H9 (cell line): ENCODE data around the gene MTOR. TPM values are rescaled to one million over a fixed set of nuclear protein-coding genes. Genes with fewer than 3 reads are reported as not detected.

ENCODE experiments used
- DNase-seq: peaks from one replicate; pipeline ENCODE4 v3.0.0-alpha.2; 2017
- H2AFZ ChIP-seq: one replicate; pipeline ENCODE4 v1.6.1; 2013; ENCODE audit warnings: mild to moderate bottlenecking, low read length, control low read depth, moderate library complexity
- H2AK5ac ChIP-seq: 2 replicates; pipeline ENCODE4 v1.6.1; 2013; ENCODE audit warnings: low read length, control low read depth, mixed read lengths; ENCODE audit not compliant: insufficient read length
- H2BK120ac ChIP-seq: one replicate; pipeline ENCODE4 v1.6.1; 2013; ENCODE audit warnings: low read depth, mild to moderate bottlenecking, low read length, control low read depth, inconsistent platforms; ENCODE audit not compliant: poor library complexity, severe bottlenecking
- H2BK12ac ChIP-seq: 2 replicates; pipeline ENCODE4 v1.6.1; 2013; ENCODE audit warnings: low read length, control low read depth, mixed read lengths, low read depth; ENCODE audit not compliant: insufficient read length
- H2BK15ac ChIP-seq: 2 replicates; pipeline ENCODE4 v1.6.1; 2013; ENCODE audit warnings: low read depth, low read length, control low read depth
- H2BK20ac ChIP-seq: one replicate; pipeline ENCODE4 v1.6.1; 2013; ENCODE audit warnings: low read depth, mild to moderate bottlenecking, low read length, control low read depth, inconsistent platforms; ENCODE audit not compliant: poor library complexity, severe bottlenecking
- H2BK5ac ChIP-seq: 2 replicates; pipeline ENCODE4 v1.6.1; 2013; ENCODE audit warnings: low read length, control low read depth, mixed read lengths; ENCODE audit not compliant: insufficient read length
- H3K14ac ChIP-seq: 2 replicates; pipeline ENCODE4 v1.6.1; 2013; ENCODE audit warnings: low read length, control low read depth; ENCODE audit not compliant: insufficient read depth
- H3K18ac ChIP-seq: 2 replicates; pipeline ENCODE4 v1.6.1; 2013; ENCODE audit warnings: low read depth, mild to moderate bottlenecking, mixed read lengths, low read length, control low read depth; ENCODE audit not compliant: insufficient read length
- H3K23ac ChIP-seq: 2 replicates; pipeline ENCODE4 v1.6.1; 2013; ENCODE audit warnings: low read length, control low read depth, mixed read lengths, low read depth; ENCODE audit not compliant: insufficient read length
- H3K23me2 ChIP-seq: 2 replicates; pipeline ENCODE4 v1.6.1; 2013; ENCODE audit warnings: low read depth, mild to moderate bottlenecking, mixed read lengths, low read length, control low read depth; ENCODE audit not compliant: insufficient read length, poor library complexity, severe bottlenecking
- H3K27ac ChIP-seq: 2 replicates; pipeline ENCODE4 v1.5.1; 2013; ENCODE audit warnings: low read length, control low read depth, mixed read lengths, low read depth; ENCODE audit not compliant: insufficient read length
- H3K27me3 ChIP-seq: 2 replicates; pipeline ENCODE4 v1.6.1; 2013; ENCODE audit warnings: low read length, control low read depth, inconsistent platforms; ENCODE audit not compliant: insufficient read depth
- H3K4ac ChIP-seq: 2 replicates; pipeline ENCODE4 v1.6.1; 2013; ENCODE audit warnings: low read depth, mild to moderate bottlenecking, control low read depth, inconsistent platforms, low read length, moderate library complexity
- H3K4me1 ChIP-seq: 2 replicates; pipeline ENCODE4 v1.6.1; 2013; ENCODE audit warnings: low read length, control low read depth, inconsistent platforms; ENCODE audit not compliant: insufficient read depth
- H3K4me2 ChIP-seq: 2 replicates; pipeline ENCODE4 v1.6.1; 2013; ENCODE audit warnings: low read length, control low read depth, mixed read lengths; ENCODE audit not compliant: insufficient read length, insufficient read depth
- H3K56ac ChIP-seq: 2 replicates; pipeline ENCODE4 v1.6.1; 2013; ENCODE audit warnings: low read depth, mild to moderate bottlenecking, mixed read lengths, low read length, control low read depth; ENCODE audit not compliant: insufficient read length
- H3K79me1 ChIP-seq: 2 replicates; pipeline ENCODE4 v1.6.1; 2013; ENCODE audit warnings: low read depth, mild to moderate bottlenecking, moderate library complexity, low read length, control low read depth, inconsistent platforms; ENCODE audit not compliant: insufficient read depth, poor library complexity, severe bottlenecking
- H3K79me2 ChIP-seq: 2 replicates; pipeline ENCODE4 v1.6.1; 2013; ENCODE audit warnings: low read length, control low read depth, inconsistent platforms; ENCODE audit not compliant: insufficient read depth
- H3K9ac ChIP-seq: 2 replicates; pipeline ENCODE4 v1.6.1; 2013; ENCODE audit warnings: low read length, control low read depth, mixed read lengths; ENCODE audit not compliant: insufficient read length; ENCODE audit errors: extremely low read depth
- H3K9me3 ChIP-seq: one replicate; pipeline ENCODE4 v1.6.1; 2013; ENCODE audit warnings: low read depth, low read length, inconsistent platforms; ENCODE audit not compliant: control insufficient read depth
- H3T11ph ChIP-seq: one replicate; pipeline ENCODE4 v1.6.1; 2013; ENCODE audit warnings: mild to moderate bottlenecking, low read length, control low read depth, inconsistent platforms
- H4K20me1 ChIP-seq: one replicate; pipeline ENCODE4 v1.6.1; 2013; ENCODE audit not compliant: control insufficient read depth, insufficient read length, insufficient read depth
- H4K5ac ChIP-seq: 2 replicates; pipeline ENCODE4 v1.6.1; 2013; ENCODE audit warnings: low read depth, mild to moderate bottlenecking, mixed read lengths, low read length, control low read depth; ENCODE audit not compliant: insufficient read length
- H4K8ac ChIP-seq: replicated peaks from 2 replicates; pipeline ENCODE4 v1.6.1; 2013; ENCODE audit warnings: low read length, control low read depth, mixed read lengths, low read depth; ENCODE audit not compliant: insufficient read length
- H4K91ac ChIP-seq: 2 replicates; pipeline ENCODE4 v1.6.1; 2013; ENCODE audit warnings: low read depth, mild to moderate bottlenecking, moderate library complexity, mixed read lengths, low read length, control low read depth; ENCODE audit not compliant: insufficient read length
- H3K27ac Mint-ChIP-seq, 3 experiments: 2 replicates in 2 of 3; 3 replicates in 1 of 3; pipeline ENCODE4 v1.8.0; 2020 to 2021; ENCODE audit warnings: mixed read lengths in 3 of 3, mild to moderate bottlenecking in 1 of 3, moderate library complexity in 1 of 3
- H3K27me3 Mint-ChIP-seq: 2 replicates; pipeline ENCODE4 v1.8.0; 2021; ENCODE audit warnings: low read depth, mild to moderate bottlenecking, moderate library complexity, mixed read lengths
- H3K36me3 Mint-ChIP-seq, 3 experiments: 2 replicates in 2 of 3; 3 replicates in 1 of 3; pipeline ENCODE4 v1.8.0; 2020 to 2021; ENCODE audit warnings: low read depth in 3 of 3, mixed read lengths in 3 of 3; ENCODE audit not compliant: insufficient read depth in 1 of 3
- H3K4me1 Mint-ChIP-seq, 2 experiments: 2 replicates each; pipeline ENCODE4 v1.8.0; 2020; ENCODE audit warnings: mixed read lengths in 2 of 2
- H3K4me3 Mint-ChIP-seq, 2 experiments: 2 replicates in 1 of 2; 3 replicates in 1 of 2; pipeline ENCODE4 v1.8.0; 2020 to 2021; ENCODE audit warnings: mild to moderate bottlenecking in 2 of 2, mixed read lengths in 2 of 2, moderate library complexity in 1 of 2
- H3K9me3 Mint-ChIP-seq, 2 experiments: 2 replicates in 1 of 2; 3 replicates in 1 of 2; pipeline ENCODE4 v1.8.0; 2020; ENCODE audit warnings: mild to moderate bottlenecking in 2 of 2, mixed read lengths in 2 of 2, moderate library complexity in 1 of 2
- WGBS: extraction: QIAGEN DNeasy Blood & Tissue Kit; methylation state at CpG from one replicate; pipeline ENCODE4 v1.1.7; 2013; ENCODE audit warnings: missing lambda C conversion rate, low lambda C conversion rate, mixed read lengths; ENCODE audit not compliant: insufficient read length; ENCODE audit errors: extremely low coverage; 5-methylcytosine and 5-hydroxymethylcytosine counted together
- total RNA-seq: library from RNA; stranded (reverse); gene quantifications from 2 replicates; pipeline ENCODE4 v1.2.1, GENCODE V29; 2021
- TF ChIP-seq, protein P1 (sequence below): fragments of 200-600 bp; sonication (generic); conservative IDR thresholded peaks from 3 replicates; pipeline ENCODE4 v1.8.0; 2021; ENCODE audit warnings: antibody characterized with exemption, mild to moderate bottlenecking

MTOR gene
- total RNA-seq, 1 experiment from 2014 or later: 67.5 TPM

DNA sequence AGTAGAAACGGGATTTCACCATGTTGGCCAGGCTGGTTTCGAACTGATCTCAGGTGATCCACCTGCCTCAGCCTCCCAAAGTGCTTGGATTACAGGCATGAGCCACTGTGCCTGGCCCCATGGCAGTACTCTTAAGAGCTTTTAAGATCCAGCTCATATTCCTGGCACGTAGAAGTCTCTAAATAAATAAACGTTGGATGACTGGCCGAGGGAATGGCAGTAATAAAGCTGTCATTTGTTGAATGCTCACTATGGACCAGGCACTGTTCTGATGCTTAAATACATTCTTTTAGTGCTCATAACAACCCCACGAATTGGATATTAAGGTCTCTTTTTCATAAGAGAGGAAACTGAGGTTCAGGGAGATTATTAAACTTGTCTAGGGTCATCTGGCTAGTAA is 31.5 kb upstream of the MTOR start:
- Histone ChIP-seq H3K4me2 (no peak overlapping the region), H3T11ph (no peak overlapping the region), H3K14ac (no peak overlapping the region), H3K79me2 (no peaks in the 10 kb centered on the region), H2AFZ (no peak overlapping the region), H3K23ac (no peak overlapping the region), H2BK5ac (no peak overlapping the region), H3K79me1 (no peaks in the 10 kb centered on the region), H3K18ac (no peak overlapping the region), H2BK120ac (no peak overlapping the region), H3K27me3 (no peaks in the 10 kb centered on the region), H4K8ac (no peak overlapping the region), H3K23me2 (no peaks in the 10 kb centered on the region), H4K91ac (no peak overlapping the region), H4K5ac (no peak overlapping the region), H3K27ac (no peak overlapping the region), H3K9me3 (no peaks in the 10 kb centered on the region), H2BK20ac (no peak overlapping the region), H3K9ac (no peak overlapping the region), H2BK15ac (no peak overlapping the region), H3K4me1 (no peaks in the 10 kb centered on the region; the same call in 1 of the 2 replicates), H3K56ac (no peak overlapping the region), H4K20me1 (no peaks in the 10 kb centered on the region), H2BK12ac (no peak overlapping the region), H2AK5ac (no peak overlapping the region), H3K4ac (no peak overlapping the region)
- no peak for DNase-seq
- Mint-ChIP-seq H3K27ac (no peak overlapping the region), H3K9me3 (no peaks in the 10 kb centered on the region; a peak in 1 of 5 replicates), H3K27me3 (no peaks in the 10 kb centered on the region), H3K36me3 (peaks cover 11 to 39% (median 15%) of the 10 kb centered on the region in 3 experiments), H3K4me1 (peaks cover 14 to 16% of the 10 kb centered on the region in 2 experiments), H3K4me3 (no peak overlapping the region)
- TF ChIP-seq, protein P1, sequence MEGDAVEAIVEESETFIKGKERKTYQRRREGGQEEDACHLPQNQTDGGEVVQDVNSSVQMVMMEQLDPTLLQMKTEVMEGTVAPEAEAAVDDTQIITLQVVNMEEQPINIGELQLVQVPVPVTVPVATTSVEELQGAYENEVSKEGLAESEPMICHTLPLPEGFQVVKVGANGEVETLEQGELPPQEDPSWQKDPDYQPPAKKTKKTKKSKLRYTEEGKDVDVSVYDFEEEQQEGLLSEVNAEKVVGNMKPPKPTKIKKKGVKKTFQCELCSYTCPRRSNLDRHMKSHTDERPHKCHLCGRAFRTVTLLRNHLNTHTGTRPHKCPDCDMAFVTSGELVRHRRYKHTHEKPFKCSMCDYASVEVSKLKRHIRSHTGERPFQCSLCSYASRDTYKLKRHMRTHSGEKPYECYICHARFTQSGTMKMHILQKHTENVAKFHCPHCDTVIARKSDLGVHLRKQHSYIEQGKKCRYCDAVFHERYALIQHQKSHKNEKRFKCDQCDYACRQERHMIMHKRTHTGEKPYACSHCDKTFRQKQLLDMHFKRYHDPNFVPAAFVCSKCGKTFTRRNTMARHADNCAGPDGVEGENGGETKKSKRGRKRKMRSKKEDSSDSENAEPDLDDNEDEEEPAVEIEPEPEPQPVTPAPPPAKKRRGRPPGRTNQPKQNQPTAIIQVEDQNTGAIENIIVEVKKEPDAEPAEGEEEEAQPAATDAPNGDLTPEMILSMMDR: no peak
- WGBS: no CpG with 5 or more reads among the region's 6 CpGs
